ENCODE measurements around the gene KLHL30. TPM values are rescaled to one million over a fixed set of nuclear protein-coding genes. Genes with fewer than 3 reads are reported as not detected.

The KLHL30 gene
- total RNA-seq, 4 donors from 2014 or later: 0.65 to 1.9 (median 0.78) TPM

- TF ChIP-seq CTCF (IDR thresholded peaks at IDR 0.05; ENCODE audit: low read depth): no peak
Measured at GRCh38 chr2:238100049-238100820, 38.2 kb upstream of the KLHL30 start, which contains the start of gene ESPNL. Gene ESPNL (plus strand): TSS chr2:238100340. CDS start chr2:238100420, 80 bp downstream.

- TF ChIP-seq CTCF (IDR thresholded peaks at IDR 0.05; ENCODE audit: low read depth): no peak
Measured at GRCh38 chr2:238100821-238101771, 37.4 kb upstream of the KLHL30 start.

GRCh38 chr2:238101891-238102841 lies 36.3 kb upstream of the KLHL30 start:
- no peak for TF ChIP-seq CTCF (IDR thresholded peaks at IDR 0.05; ENCODE audit: low read depth)

GRCh38 chr2:238102865-238103264 lies 35.6 kb upstream of the KLHL30 start:
- no peak for TF ChIP-seq CTCF (IDR thresholded peaks at IDR 0.05; ENCODE audit: low read depth)

GRCh38 chr2:238103465-238104225 lies 34.8 kb upstream of the KLHL30 start:
- no peak for TF ChIP-seq CTCF (IDR thresholded peaks at IDR 0.05; ENCODE audit: low read depth)

GRCh38 chr2:238104226-238104690 lies 34.2 kb upstream of the KLHL30 start:
- TF ChIP-seq CTCF (IDR thresholded peaks at IDR 0.05; ENCODE audit: low read depth): no peak
